ENCODE results near the gene MFSD6. TPM values are rescaled to one million over a fixed set of nuclear protein-coding genes. Genes with fewer than 3 reads are reported as not detected.

The MFSD6 gene
- total RNA-seq, 1 experiment from 2014 or later = 4.7 TPM

GRCh38 chr2:190519975-190520767 lies 112.0 kb downstream of the MFSD6 start (continued):
- TF ChIP-seq STAT6 (CRISPR knock-in tag; conservative IDR thresholded peaks at IDR 0.05; ENCODE audit: low read depth) = no peak
- no peak for TF ChIP-seq ZNF232 (CRISPR knock-in tag; IDR thresholded peaks at IDR 0.05)
- no peak for TF ChIP-seq RORB (CRISPR knock-in tag; IDR thresholded peaks at IDR 0.05)

DNA sequence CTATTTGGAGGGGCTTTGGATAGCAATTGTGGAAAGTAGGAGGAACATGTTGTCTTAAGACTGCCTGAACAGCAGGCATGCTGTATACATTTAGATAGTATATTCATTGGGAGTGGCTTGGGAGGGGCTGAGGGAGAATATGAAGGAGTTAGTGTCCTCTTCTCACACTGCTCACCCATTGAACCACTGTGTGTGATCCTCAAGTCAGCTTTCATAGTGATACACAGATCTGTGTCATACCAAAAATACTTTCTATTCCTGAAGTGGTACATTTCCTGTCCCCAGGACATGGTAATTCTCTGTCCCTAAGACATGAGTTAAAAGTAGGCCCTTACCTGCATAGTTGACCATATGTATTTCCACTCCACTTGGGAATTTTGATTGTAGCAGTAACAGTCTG lies 116.8 kb downstream of the MFSD6 start:
- ChIA-PET CTCF (no interaction called here), POLR2A (no interaction called here)
- DNase-seq (ENCODE audit: low spot score) = no peak
- Mint-ChIP-seq H3K36me3 (no peaks in the 10 kb centered on the region), H3K27me3 (ENCODE audit: low read depth) (no peaks in the 10 kb centered on the region), H3K9me3 (no peaks in the 10 kb centered on the region), H3K4me1 (peaks cover 27% of the 10 kb centered on the region), H3K27ac (no peak overlapping the region), H3K4me3 (no peak overlapping the region)
- no peak for ATAC-seq
- TF ChIP-seq ETV6 (CRISPR knock-in tag; IDR thresholded peaks at IDR 0.05) (no peak), ESRRA (CRISPR knock-in tag; IDR thresholded peaks at IDR 0.05; ENCODE audit: borderline replicate concordance) (no peak), MAX (CRISPR knock-in tag; IDR thresholded peaks at IDR 0.05) (no peak), NR2C2 (CRISPR knock-in tag; IDR thresholded peaks at IDR 0.05) (no peak), ZBTB43 (CRISPR knock-in tag; IDR thresholded peaks at IDR 0.05) (no peak), USF2 (CRISPR knock-in tag; IDR thresholded peaks at IDR 0.05) (no peak)

GRCh38 chr2:190526105-190526750 lies 118.1 kb downstream of the MFSD6 start:
- ChIA-PET POLR2A (no interaction called here), CTCF (interaction anchor here (0.5 kb wide), 1 partner anchor 604 kb away, joined by 4 read pairs; no protein-coding TSS in a partner anchor)
- DNase-seq (ENCODE audit: low spot score) = no peak
- ATAC-seq = no peak; the same call in 1 of the 2 replicates
- Mint-ChIP-seq H3K27ac (no peak overlapping the region), H3K9me3 (no peaks in the 10 kb centered on the region), H3K4me1 (peaks cover 27% of the 10 kb centered on the region), H3K4me3 (no peak overlapping the region), H3K36me3 (no peaks in the 10 kb centered on the region), H3K27me3 (ENCODE audit: low read depth) (no peaks in the 10 kb centered on the region)
- TF ChIP-seq NFE2L1 (CRISPR knock-in tag; IDR thresholded peaks at IDR 0.05) (no peak), GABPB1 (CRISPR knock-in tag; IDR thresholded peaks at IDR 0.05) (no peak), E2F4 (CRISPR knock-in tag; IDR thresholded peaks at IDR 0.05; ENCODE audit: borderline replicate concordance, low read depth) (no peak), FOXJ3 (CRISPR knock-in tag; IDR thresholded peaks at IDR 0.05; ENCODE audit: borderline replicate concordance) (no peak), GTF2I (CRISPR knock-in tag; conservative IDR thresholded peaks at IDR 0.05) (no peak), ATF6 (CRISPR knock-in tag; IDR thresholded peaks at IDR 0.05) (no peak), CREB1 (CRISPR knock-in tag; IDR thresholded peaks at IDR 0.05) (no peak), ELF4 (CRISPR knock-in tag; IDR thresholded peaks at IDR 0.05; ENCODE audit: low read depth) (no peak)
- TF ChIP-seq, protein P1, sequence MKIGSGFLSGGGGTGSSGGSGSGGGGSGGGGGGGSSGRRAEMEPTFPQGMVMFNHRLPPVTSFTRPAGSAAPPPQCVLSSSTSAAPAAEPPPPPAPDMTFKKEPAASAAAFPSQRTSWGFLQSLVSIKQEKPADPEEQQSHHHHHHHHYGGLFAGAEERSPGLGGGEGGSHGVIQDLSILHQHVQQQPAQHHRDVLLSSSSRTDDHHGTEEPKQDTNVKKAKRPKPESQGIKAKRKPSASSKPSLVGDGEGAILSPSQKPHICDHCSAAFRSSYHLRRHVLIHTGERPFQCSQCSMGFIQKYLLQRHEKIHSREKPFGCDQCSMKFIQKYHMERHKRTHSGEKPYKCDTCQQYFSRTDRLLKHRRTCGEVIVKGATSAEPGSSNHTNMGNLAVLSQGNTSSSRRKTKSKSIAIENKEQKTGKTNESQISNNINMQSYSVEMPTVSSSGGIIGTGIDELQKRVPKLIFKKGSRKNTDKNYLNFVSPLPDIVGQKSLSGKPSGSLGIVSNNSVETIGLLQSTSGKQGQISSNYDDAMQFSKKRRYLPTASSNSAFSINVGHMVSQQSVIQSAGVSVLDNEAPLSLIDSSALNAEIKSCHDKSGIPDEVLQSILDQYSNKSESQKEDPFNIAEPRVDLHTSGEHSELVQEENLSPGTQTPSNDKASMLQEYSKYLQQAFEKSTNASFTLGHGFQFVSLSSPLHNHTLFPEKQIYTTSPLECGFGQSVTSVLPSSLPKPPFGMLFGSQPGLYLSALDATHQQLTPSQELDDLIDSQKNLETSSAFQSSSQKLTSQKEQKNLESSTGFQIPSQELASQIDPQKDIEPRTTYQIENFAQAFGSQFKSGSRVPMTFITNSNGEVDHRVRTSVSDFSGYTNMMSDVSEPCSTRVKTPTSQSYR (CRISPR knock-in tag; IDR thresholded peaks at IDR 0.05) = no peak
- TF ChIP-seq, protein P2, sequence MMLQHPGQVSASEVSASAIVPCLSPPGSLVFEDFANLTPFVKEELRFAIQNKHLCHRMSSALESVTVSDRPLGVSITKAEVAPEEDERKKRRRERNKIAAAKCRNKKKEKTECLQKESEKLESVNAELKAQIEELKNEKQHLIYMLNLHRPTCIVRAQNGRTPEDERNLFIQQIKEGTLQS (CRISPR knock-in tag; conservative IDR thresholded peaks at IDR 0.05) = no peak
